GM12878 (cell line): ENCODE measurements around the gene RAD51B. TPM values are rescaled to one million over a fixed set of nuclear protein-coding genes. Genes with fewer than 3 reads are reported as not detected.
A peak's percentile ranks its signal among the peaks of the same experiment; 100 is the strongest.

Experiments
- ATAC-seq: fragments of 200-7000 bp; cut with Tn5 transposase; 3 replicates; pipeline ENCODE4 v1.9.1; 2020; ENCODE audit warnings: mild to moderate bottlenecking, moderate library complexity
- BruUV-seq: library from RNA; stranded (reverse); fragments of 400-500 nt; replicated peaks from 2 replicates; lab custom pipeline; 2021; lab: Mats Ljungman, UMichigan
- CTCF ChIA-PET: fragments of 300-600 bp; sonication (Branson Sonifier 250); formaldehyde crosslinking; extraction: SDS; loops from one replicate; lab custom pipeline; 2021; ENCODE audit warnings: inconsistent platforms; lab: Yijun Ruan, JAX
- POLR2A ChIA-PET: fragments of 350-600 bp; formaldehyde crosslinking; extraction: SDS; loops from one replicate; lab custom pipeline; 2021; ENCODE audit warnings: inconsistent platforms; lab: Charles Lee
- RAD21 ChIA-PET: fragments of 300-600 bp; sonication (Branson Sonifier 250); formaldehyde crosslinking; loops from one replicate; lab custom pipeline; 2023; ENCODE audit warnings: antibody characterized with exemption; ENCODE audit not compliant: unreplicated experiment; lab: Charles Lee
- SMC1A ChIA-PET: fragments of 300-600 bp; sonication (Branson Sonifier 250); formaldehyde crosslinking; loops from one replicate; lab custom pipeline; 2023; ENCODE audit not compliant: unreplicated experiment, uncharacterized antibody; lab: Charles Lee
- DNase-seq: peaks from one replicate; pipeline ENCODE4 v3.0.0-alpha.2; 2011; ENCODE audit warnings: low read depth, low spot score
- FAIRE-seq: peaks from 3 replicates; lab custom pipeline; 2011; peaks lifted over from hg19 to GRCh38; lab: Jason Lieb, UNC
- H2AFZ ChIP-seq: 2 replicates; pipeline ENCODE4 v1.6.0; 2011; ENCODE audit warnings: low read depth, low read length, control low read depth; ENCODE audit not compliant: control insufficient read depth
- H3K27ac ChIP-seq: 2 replicates; pipeline ENCODE4 v1.5.1; 2011; ENCODE audit warnings: control low read depth; ENCODE audit not compliant: control insufficient read depth, insufficient read depth
- H3K27me3 ChIP-seq, 2 experiments: replicated peaks in 1 of 2; 2 replicates each; pipeline versions ENCODE4 v1.6.0 to v1.6.1; 2011; ENCODE audit warnings: low read length in 1 of 2; ENCODE audit not compliant: control insufficient read depth in 2 of 2, insufficient read depth in 2 of 2
- H3K36me3 ChIP-seq, 2 experiments: 2 replicates each; pipeline ENCODE4 v1.5.1; 2011; ENCODE audit warnings: low read length in 1 of 2; ENCODE audit not compliant: control insufficient read depth in 2 of 2, insufficient read depth in 2 of 2
- H3K4me1 ChIP-seq: 2 replicates; pipeline ENCODE4 v1.6.1; 2011; ENCODE audit warnings: mild to moderate bottlenecking, low read length, moderate library complexity, mixed read lengths; ENCODE audit not compliant: control insufficient read depth, insufficient read depth
- H3K4me2 ChIP-seq: 2 replicates; pipeline ENCODE4 v1.6.0; 2011; ENCODE audit warnings: control low read depth; ENCODE audit not compliant: control insufficient read depth, insufficient read depth
- H3K4me3 ChIP-seq: fragments of 200-600 bp; sonication (generic); 2 replicates; pipeline ENCODE4 v1.5.1; 2016
- H3K79me2 ChIP-seq: 2 replicates; pipeline ENCODE4 v1.6.0; 2011; ENCODE audit warnings: low read length; ENCODE audit not compliant: control insufficient read depth, insufficient read depth
- H3K9ac ChIP-seq: 2 replicates; pipeline ENCODE4 v1.8.0; 2011; ENCODE audit warnings: low read length, control low read depth, mixed read lengths; ENCODE audit not compliant: control insufficient read depth, insufficient read depth
- H3K9me3 ChIP-seq: replicated peaks from 3 replicates; pipeline ENCODE4 v1.5.1; 2011; ENCODE audit warnings: mild to moderate bottlenecking, low read length; ENCODE audit not compliant: control insufficient read depth, insufficient read depth
- H4K20me1 ChIP-seq: 2 replicates; pipeline ENCODE4 v1.6.0; 2011; ENCODE audit not compliant: control insufficient read depth, insufficient read depth
- EED ChIP-seq: sonication (generic); IDR thresholded peaks from 2 replicates; pipeline ENCODE4 v1.6.1; 2016; ENCODE audit warnings: antibody characterized with exemption, low read depth
- HDGF ChIP-seq: fragments of 450-650 bp; IDR thresholded peaks from 2 replicates; pipeline ENCODE4 v1.6.1; 2016; ENCODE audit warnings: antibody characterized with exemption
- JUNB ChIP-seq: IDR thresholded peaks from 2 replicates; pipeline ENCODE4 v1.6.1; 2016; ENCODE audit warnings: antibody characterized with exemption, mild to moderate bottlenecking
- MEF2A ChIP-seq: IDR thresholded peaks from 2 replicates; pipeline ENCODE4 v1.6.1; 2011; ENCODE audit warnings: low read depth, mild to moderate bottlenecking, low read length, moderate library complexity; ENCODE audit not compliant: insufficient read depth
- NFIC ChIP-seq: IDR thresholded peaks from 2 replicates; pipeline ENCODE4 v1.6.1; 2012; ENCODE audit warnings: low read depth, mild to moderate bottlenecking, inconsistent platforms, low read length, moderate library complexity
- SRF ChIP-seq, 2 experiments: IDR thresholded peaks; 2 replicates each; pipeline ENCODE4 v1.6.1; 2011; ENCODE audit warnings: low read depth in 2 of 2, low read length in 2 of 2, mild to moderate bottlenecking in 1 of 2, moderate library complexity in 1 of 2
- TAF1 ChIP-seq: IDR thresholded peaks from 2 replicates; pipeline ENCODE4 v1.6.1; 2011; ENCODE audit warnings: mild to moderate bottlenecking, low read depth, low read length, borderline replicate concordance
- ZNF384 ChIP-seq: IDR thresholded peaks from 2 replicates; pipeline ENCODE4 v1.6.1; 2012; ENCODE audit warnings: low read depth, mild to moderate bottlenecking, low read length, improper control_type of control experiment, borderline replicate concordance
- WGBS: methylation state at CpG from one replicate; pipeline ENCODE4 v1.1.6; 2016; ENCODE audit warnings: low lambda C conversion rate; ENCODE audit not compliant: insufficient replicate concordance, insufficient coverage; ENCODE audit errors: missing lambda C conversion rate; 5-methylcytosine and 5-hydroxymethylcytosine counted together
- in situ Hi-C: fragments of 300-500 bp; cut with MboI; formaldehyde crosslinking; loops from 9 replicates; pipeline ENCODE4 v1.14.3; 2018; ENCODE audit warnings: mixed read lengths
- intact Hi-C: fragments of 100-400 bp; cut with micrococcal nuclease; formaldehyde crosslinking; loops from one replicate; pipeline ENCODE4 v1.14.2; 2022; ENCODE audit not compliant: unreplicated experiment
- polyA plus RNA-seq, 11 experiments: library from polyadenylated mRNA; depleted of rRNA in 4 of 11; unstranded in 6 of 11; stranded (reverse) in 5 of 11; fragments of >200 nt; fragmentation: Nextera tagmentation in 4 of 11; fragmentation: Illumina TruSeq in 1 of 11; extraction: Ambion mirVana in 4 of 11; extraction: Trizol in 1 of 11; gene quantifications; 1 replicate in 1 of 11; 2 replicates in 10 of 11; pipeline versions ENCODE4 v1.2.1 to v1.2.3, GENCODE V29; 2011 to 2016; ENCODE audit warnings: inconsistent platforms in 2 of 11, missing spikeins in 2 of 11, low read depth in 1 of 11
- total RNA-seq, 4 experiments: library from RNA; depleted of rRNA in 3 of 4; stranded (reverse); fragments of >200 nt in 3 of 4; fragmentation: Illumina TruSeq in 1 of 4; extraction: Trizol in 1 of 4; gene quantifications; 2 replicates each; pipeline versions ENCODE4 v1.2.1 to v1.2.3, GENCODE V29; 2013 to 2021
- TF ChIP-seq, protein P1 (sequence below): IDR thresholded peaks from 2 replicates; pipeline ENCODE4 v1.6.1; 2012; ENCODE audit warnings: low read depth, low read length, improper control_type of control experiment
- TF ChIP-seq, protein P2 (sequence below): fragments of 450-650 bp; IDR thresholded peaks from 2 replicates; pipeline ENCODE4 v1.6.1; 2017; ENCODE audit warnings: low read depth, mild to moderate bottlenecking, moderate library complexity
- TF ChIP-seq, protein P3 (sequence below): IDR thresholded peaks from 2 replicates; pipeline ENCODE4 v1.6.1; 2011; ENCODE audit warnings: borderline replicate concordance, low read depth, mild to moderate bottlenecking, moderate library complexity, mixed read lengths, low read length; ENCODE audit not compliant: insufficient read depth; ENCODE audit errors: extremely low read length

RAD51B gene
- total and polyA plus RNA-seq, 10 of the 15 experiments (the other 5 are each of a cell fraction or from before 2014, with no cell fraction given): 9.8 to 26.8 (median 21.3) TPM

DNA sequence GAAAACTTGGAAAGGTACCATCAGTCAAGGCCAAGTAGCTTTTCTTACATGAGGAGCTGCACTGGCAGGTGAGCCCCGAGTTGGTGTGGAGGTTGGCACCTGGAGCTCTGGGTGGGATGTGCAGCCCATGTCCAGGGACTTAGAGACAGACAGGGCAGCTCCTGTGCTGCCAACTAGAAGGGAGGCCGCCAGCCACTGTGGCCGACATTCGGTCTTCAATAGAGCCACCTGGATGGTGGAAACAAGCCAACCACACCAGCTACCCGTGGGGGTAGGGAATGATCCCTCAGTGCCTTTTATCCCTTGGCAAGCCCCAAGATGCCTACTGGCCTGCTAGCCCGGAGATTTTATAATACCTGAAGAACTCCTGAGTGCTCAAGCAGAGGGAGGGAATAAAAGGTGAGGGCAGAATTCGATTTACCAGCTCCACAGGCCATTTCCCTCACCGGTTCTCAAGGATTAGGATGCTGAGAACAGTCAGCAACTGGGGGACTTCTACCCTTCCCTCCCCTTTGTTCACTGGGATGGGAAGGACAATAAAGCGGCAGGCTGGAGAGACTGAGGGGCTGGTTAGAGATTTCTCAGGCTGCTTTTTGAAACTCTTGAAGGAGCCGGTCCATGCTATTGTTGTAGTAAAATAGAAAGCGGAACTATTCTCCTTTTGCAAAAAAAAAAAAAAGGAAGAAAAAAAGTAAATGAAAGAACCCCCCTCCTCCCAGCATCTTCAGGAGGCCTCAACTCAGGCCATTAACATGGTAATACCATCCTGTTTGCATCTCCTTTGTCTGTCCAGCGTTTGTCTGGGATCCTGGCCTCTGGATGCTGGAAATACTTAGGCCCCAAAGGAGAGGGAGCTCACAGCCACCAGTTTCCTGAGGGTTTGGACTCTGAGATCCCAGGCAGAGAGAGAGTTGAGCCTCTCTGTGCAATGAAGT lies 651.7 kb downstream of the RAD51B start:
- RAD21 ChIA-PET: interaction anchor here (0.7 to 2.9 kb wide), 27 partner anchors 12 to 347 kb away, joined by 3 to 20 read pairs (median 4); no protein-coding TSS in a partner anchor
- POLR2A ChIA-PET: interaction anchor here (0.7 to 2.7 kb wide), 13 partner anchors 10 to 320 kb away, joined by 3 to 10 read pairs (median 4); no protein-coding TSS in a partner anchor
- peak; percentile 59; the same call in 1 of the 2 replicates for TF ChIP-seq NFIC
- TF ChIP-seq TAF1: peak; percentile 10; the same call in 1 of the 2 replicates
- TF ChIP-seq MEF2A: 0 out of 2 replicates have a peak, but pooled peaks have one; percentile 52
- 0 out of 2 replicates have a peak, but pooled peaks have one; percentile 74 for TF ChIP-seq HDGF
- TF ChIP-seq SRF (IDR thresholded peaks at IDR 0.05; ENCODE audit: low read depth in 2 of 2, low read length in 2 of 2): no peak
- TF ChIP-seq EED: 0 out of 2 replicates have a peak, but pooled peaks have one; percentile 15
- TF ChIP-seq ZNF384: peak; percentile 97
- TF ChIP-seq, protein P1, sequence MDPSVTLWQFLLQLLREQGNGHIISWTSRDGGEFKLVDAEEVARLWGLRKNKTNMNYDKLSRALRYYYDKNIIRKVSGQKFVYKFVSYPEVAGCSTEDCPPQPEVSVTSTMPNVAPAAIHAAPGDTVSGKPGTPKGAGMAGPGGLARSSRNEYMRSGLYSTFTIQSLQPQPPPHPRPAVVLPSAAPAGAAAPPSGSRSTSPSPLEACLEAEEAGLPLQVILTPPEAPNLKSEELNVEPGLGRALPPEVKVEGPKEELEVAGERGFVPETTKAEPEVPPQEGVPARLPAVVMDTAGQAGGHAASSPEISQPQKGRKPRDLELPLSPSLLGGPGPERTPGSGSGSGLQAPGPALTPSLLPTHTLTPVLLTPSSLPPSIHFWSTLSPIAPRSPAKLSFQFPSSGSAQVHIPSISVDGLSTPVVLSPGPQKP: 0 out of 2 replicates have a peak, but pooled peaks have one; percentile 17
- TF ChIP-seq, protein P2, sequence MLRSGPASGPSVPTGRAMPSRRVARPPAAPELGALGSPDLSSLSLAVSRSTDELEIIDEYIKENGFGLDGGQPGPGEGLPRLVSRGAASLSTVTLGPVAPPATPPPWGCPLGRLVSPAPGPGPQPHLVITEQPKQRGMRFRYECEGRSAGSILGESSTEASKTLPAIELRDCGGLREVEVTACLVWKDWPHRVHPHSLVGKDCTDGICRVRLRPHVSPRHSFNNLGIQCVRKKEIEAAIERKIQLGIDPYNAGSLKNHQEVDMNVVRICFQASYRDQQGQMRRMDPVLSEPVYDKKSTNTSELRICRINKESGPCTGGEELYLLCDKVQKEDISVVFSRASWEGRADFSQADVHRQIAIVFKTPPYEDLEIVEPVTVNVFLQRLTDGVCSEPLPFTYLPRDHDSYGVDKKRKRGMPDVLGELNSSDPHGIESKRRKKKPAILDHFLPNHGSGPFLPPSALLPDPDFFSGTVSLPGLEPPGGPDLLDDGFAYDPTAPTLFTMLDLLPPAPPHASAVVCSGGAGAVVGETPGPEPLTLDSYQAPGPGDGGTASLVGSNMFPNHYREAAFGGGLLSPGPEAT: no peak; the same call in 1 of the 2 replicates
- TF ChIP-seq, protein P3, sequence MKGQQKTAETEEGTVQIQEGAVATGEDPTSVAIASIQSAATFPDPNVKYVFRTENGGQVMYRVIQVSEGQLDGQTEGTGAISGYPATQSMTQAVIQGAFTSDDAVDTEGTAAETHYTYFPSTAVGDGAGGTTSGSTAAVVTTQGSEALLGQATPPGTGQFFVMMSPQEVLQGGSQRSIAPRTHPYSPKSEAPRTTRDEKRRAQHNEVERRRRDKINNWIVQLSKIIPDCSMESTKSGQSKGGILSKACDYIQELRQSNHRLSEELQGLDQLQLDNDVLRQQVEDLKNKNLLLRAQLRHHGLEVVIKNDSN: no peak
- TF ChIP-seq JUNB: peak; percentile 75
- SMC1A ChIA-PET: interaction anchor here (0.7 to 5.7 kb wide), 32 partner anchors 10 to 527 kb away, joined by 3 to 22 read pairs (median 6); no protein-coding TSS in a partner anchor
- peak; percentile 51 for DNase-seq
- Histone ChIP-seq H4K20me1 (no peaks in the 10 kb centered on the region), H3K4me3 (no peak overlapping the region), H3K9ac (peak overlapping the region; percentile 61), H3K9me3 (no peaks in the 10 kb centered on the region; the same call in 2 of the 3 replicates), H3K36me3 (no peaks in the 10 kb centered on the region), H3K27ac (peak overlapping the region; percentile 88), H3K4me1 (peaks cover 30% of the 10 kb centered on the region), H2AFZ (peak overlapping the region; percentile 73), H3K27me3 (no peaks in the 10 kb centered on the region), H3K4me2 (peak overlapping the region; percentile 80), H3K79me2 (no peaks in the 10 kb centered on the region)
- FAIRE-seq: peak; percentile 77
- intact Hi-C loops: loop anchor here (10.0 kb wide), 1 partner anchor 526 kb away; no protein-coding TSS in a partner anchor
- CTCF ChIA-PET: interaction anchor here (0.7 to 2.6 kb wide), 9 partner anchors 14 to 372 kb away, joined by 3 to 12 read pairs (median 5); no protein-coding TSS in a partner anchor
- in situ Hi-C loops: no loop called here
- 50% methylated on average over 12 of the region's 12 CpGs for WGBS
- peak; percentile 81 for ATAC-seq
- no TSS peak for BruUV-seq
